GM21723 (cell line): ENCODE data around the gene FTH1.
"Not testable (repeated sequence)": the region's sequence is repeated elsewhere in the genome, so short reads cannot be mapped to it uniquely, and the experiment has no call there.

Source experiments
- ATAC-seq: cut with Tn5 transposase; IDR thresholded peaks from one replicate; pipeline ENCODE4 v1.9.1; 2021; ENCODE audit warnings: mild to moderate bottlenecking, moderate library complexity; ENCODE audit not compliant: unreplicated experiment

FTH1 gene

DNA sequence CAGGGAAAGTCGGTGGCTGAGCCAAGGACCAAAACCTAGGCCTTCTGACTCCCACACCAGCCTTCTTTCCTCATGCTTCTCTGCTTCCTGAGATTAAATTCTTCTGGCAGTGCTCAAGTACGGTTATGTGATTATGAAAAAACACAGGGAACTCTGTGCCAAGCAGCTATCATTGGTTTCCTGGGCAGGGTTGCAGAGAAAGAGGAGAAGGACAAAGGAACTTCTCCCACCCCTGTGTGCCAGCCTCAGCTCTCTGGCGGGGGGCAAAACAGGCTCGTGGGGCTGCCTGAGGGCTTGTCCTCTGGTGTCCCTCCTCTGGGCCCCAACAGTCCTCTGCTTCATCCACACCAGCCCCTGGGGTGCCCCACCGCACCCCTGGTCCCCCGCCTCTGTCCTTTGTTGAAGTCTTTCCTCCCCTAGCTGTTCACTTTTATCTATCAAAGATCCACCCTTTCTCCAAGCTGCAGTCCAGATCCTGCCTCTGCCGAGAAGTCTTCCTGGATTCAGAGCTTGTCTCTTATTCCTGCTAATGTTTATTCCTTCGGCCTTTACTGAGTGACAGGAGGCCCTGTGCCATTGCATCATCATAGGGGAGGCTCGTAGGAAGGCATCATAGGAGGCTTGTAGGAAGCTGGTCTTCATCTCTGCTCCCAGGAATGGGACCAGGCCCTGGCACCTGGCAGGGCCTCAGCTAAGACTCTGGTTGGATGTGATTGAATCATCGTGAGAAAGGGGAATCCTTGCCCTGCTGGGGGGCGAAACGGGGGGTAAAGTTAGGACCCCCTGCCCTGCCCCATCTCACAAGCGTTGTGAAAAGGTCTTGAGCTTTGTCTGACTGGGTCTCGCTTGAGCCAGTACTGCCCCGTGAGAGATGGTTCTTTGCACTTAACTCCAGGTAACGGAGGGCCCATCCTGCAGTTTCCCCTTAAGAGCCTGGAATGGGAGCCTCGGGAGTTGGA lies 11.5 kb upstream of the FTH1 start:
- no peak for ATAC-seq

DNA sequence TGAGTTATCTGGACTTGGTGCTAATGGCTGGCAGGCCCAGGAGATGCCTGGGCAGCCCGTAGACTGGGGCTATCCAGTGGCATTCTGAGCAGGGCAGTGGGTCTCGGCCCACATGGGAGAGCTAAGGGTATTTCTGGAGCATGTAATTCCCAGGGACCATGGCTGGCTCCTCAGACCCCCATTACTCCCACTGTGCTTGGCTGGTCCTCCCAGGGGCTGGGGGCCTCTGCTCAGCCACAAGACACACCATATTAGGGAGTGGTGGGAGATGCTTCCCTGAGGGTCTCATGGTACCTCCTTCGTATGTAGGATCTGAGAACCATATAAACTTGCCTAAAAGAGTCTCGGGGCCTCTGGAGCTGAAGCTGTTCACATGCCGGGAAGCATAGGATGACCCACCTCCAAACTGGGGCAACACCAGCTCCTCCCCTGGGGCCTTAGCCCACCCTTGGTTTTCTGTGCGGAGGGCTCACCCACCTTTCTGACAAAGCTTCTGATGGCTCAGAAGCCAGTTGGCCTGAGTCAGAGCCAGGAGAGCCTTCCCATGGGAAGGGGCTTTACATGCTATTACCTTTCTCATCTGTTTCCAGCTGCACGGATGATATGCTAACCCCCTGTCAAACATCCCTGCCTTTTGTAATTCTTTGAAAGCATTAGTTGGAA lies 9.5 kb upstream of the FTH1 start:
- no peak for ATAC-seq

DNA sequence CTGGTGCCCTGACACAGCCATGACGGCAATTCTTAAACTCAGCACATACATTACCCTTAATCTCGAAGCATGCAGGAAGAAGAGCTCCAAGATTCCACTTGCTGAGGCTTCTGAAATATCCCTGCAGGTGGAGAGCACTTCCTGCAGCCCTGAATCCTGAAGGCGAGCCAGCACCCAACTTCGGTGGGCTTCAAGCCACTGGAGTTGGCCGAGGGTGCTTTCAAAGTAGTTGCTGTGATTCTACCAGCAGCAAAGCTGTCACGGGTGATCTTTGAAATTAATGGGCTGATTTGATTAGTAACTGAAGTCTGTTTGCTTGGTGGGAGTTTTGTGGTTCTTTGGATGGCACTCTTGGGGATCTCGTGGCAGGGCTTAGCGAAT lies 9.0 kb upstream of the FTH1 start:
- no peak for ATAC-seq

- ATAC-seq = no peak
Measured at GRCh38 chr11:61975638-61976419, 8.4 kb upstream of the FTH1 start.

- ATAC-seq = no peak
Measured at GRCh38 chr11:61974766-61975631, 7.6 kb upstream of the FTH1 start.

DNA sequence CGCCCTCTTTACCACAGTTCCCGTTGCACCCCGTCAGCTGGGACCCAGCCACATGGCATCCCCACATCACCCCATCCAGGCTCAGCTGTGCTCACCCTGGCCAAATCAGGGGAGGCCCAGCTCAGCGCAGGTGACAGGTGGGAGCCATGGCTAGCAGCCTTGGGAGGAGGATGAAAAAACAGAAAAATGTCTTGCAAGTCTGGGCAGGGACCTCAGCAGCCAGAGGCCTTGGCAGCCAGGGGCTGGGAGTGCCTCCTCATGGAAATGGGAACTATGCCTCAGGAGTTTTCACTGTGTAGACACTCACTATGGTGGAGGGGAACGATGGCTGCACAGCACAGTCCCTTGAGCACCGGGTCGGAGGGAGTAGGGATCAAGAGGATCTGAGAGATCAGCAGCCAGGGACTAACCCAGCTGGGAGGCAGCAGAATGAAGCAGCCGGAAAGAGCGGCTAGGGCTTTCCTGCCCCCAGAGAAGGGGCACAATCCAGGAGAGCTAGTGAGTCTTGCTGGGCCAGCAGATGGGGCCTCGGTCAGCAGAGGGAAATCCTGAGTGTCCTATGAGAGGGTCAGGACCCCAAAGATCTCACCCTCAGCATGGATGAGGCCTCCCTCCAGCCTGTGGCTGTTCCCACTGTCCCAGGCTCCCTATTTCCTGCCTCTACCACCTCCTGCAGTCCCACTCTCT lies 6.2 kb upstream of the FTH1 start:
- no peak for ATAC-seq

DNA sequence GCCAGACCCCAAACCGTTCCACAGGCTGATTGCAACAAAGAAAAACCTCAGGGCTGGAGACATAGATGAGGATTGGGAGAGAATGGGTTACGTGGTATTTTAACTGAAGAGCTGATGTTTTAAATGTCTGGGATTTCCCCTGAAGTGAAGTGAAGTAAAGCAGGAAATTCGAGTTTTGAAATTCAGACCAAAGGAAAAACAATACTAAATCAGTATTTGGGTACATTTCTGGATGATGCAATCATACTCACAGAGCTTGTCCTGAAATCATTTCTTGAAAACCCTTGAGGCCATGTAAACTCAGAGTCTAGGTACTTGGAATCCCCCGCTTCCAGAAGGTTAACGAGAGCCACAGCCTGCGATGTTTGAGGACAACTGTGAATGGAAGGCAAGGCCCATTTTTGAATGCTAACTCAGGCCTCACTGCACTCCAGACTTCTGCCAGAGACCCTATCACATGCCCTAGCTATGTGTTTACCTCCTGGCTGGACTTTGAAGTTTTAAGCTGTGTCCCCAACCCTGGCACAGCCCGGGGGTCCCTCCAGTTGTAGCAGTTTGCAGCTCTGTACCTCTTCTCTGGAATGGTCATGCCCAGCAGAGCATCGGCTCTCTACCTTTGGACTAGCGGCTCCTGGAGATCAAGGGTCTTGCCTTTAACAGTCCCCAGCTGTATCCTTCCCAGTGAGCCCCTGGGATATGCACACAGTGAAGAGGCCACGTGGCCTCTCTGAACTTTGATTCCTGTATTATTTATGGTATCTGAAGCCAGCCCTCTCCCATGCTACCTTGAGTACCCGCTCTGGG lies 5.4 kb upstream of the FTH1 start:
- no peak for ATAC-seq

DNA sequence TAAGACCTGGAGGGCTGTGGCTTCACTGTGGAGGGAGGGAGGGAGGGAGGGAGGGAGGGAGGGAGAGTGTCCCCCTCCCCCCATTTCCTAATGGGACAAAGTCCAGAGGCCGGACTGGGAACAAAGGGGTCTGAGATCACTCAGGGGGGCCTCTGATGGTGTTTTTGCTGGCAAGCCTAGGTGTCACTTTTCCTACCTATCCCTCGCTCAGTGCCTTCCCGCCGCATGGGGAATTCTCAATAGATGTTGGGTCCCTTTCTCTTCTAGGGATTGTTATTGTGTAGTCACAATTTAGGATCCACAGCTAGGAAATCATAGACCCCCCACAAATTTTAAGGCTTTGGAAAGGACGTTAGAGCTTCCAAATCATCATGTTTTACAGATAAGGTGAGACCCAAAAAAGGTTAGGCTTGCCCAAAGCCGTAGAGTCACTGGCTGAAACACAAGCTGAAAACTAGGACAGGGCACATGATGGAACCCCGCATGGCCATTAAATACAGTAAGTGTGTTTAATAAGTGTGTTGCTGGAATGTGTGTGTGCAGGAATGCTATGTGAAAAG lies 4.8 kb upstream of the FTH1 start:
- ATAC-seq = no peak

GRCh38 chr11:61971248-61972111 lies 4.0 kb upstream of the FTH1 start:
- no peak for ATAC-seq

DNA sequence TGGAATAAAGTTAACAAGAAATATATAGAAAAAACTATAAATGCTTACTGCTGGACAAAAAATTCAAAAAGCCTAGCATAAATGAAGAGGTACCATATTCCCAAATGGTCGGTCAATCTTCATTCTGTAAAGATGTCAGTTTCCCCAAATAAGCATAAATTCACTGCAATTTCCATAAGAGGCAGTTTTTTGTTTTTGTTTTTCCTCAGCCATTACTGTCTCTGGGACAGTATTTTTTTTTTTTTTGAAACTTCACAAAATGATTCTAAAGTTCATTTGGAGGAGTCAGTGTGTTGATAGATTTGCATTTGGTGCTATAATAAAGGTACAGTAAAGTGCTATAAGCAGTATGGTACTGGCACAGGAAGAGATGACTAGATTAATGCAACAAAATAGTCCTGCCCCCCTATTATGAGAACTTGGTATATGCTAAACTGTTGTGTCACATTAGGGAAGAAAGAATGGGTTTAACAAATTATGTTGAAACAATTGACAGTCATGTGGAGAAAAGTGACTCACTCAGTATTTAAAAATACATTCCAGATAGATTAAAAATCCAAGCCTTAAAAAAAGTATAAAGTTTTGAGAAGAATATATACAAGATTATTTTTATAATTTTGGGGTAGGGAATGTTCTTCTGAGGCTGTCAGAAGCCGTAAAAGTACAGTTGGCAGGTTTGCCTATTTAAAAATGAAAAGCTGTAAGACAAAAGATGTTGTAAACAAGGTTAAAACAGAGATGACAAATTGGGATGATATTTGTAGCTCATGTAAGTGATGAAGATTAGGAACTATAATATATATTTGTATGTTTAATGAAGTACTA lies 2.6 kb upstream of the FTH1 start:
- ATAC-seq = no peak

DNA sequence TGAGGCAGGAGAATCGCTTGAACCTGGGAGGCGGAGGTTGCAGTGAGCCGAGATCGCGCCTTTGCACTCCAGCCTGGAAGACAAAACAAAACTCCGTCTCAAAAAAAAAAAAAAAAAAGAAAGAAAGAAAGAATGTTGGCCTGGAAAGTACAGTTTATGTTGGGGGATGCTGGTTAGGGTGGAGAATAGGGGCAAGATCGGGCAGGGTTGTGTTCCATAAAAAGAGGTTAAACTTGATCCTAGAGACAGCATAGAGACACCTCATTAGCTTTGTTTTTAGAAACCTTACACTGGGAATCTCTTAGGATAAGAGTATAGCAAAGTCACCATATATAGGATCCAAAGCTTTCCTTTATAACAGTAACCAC lies 1.9 kb upstream of the FTH1 start:
- ATAC-seq = no peak

GRCh38 chr11:61968758-61969390 lies 1.4 kb upstream of the FTH1 start:
- no peak for ATAC-seq

- peak; percentile 36 for ATAC-seq
Measured at GRCh38 chr11:61967924-61968757, 707 bp upstream of the FTH1 start.

DNA sequence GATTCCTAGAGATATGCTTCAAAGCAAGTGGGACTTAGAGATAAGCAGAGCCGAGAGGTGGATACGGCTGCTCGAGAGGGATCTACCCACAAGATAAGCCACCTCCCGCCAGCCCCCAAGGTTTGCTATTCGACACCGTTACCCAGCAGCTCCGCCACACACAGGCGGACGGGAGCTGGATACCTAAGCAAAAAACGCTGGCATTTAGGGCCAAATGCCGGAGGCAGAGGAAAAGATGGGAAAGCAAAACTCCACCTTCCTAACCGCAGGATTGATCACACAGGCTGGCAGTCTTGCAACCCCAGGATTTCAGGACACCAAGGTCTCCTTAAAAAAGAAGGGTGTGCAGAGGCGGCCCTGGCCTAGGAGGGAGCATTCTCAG lies 709 bp downstream of the FTH1 start:
- ATAC-seq = no peak

GRCh38 chr11:61964666-61965271 lies 2.7 kb downstream of the FTH1 start:
- not testable (repeated sequence) for ATAC-seq
